22Rv1 (cell line): ENCODE measurements around the gene PSAT1.

Source experiments
- ZFX ChIP-seq: fragments of 450-650 bp; IDR thresholded peaks from 2 replicates; pipeline ENCODE4 v1.6.1; 2017; ENCODE audit warnings: antibody characterized with exemption, borderline replicate concordance
- TF ChIP-seq, protein P1 (sequence below): fragments of 450-650 bp; IDR thresholded peaks from 2 replicates; pipeline ENCODE4 v1.5.1; 2017; ENCODE audit warnings: mild to moderate bottlenecking

DNA sequence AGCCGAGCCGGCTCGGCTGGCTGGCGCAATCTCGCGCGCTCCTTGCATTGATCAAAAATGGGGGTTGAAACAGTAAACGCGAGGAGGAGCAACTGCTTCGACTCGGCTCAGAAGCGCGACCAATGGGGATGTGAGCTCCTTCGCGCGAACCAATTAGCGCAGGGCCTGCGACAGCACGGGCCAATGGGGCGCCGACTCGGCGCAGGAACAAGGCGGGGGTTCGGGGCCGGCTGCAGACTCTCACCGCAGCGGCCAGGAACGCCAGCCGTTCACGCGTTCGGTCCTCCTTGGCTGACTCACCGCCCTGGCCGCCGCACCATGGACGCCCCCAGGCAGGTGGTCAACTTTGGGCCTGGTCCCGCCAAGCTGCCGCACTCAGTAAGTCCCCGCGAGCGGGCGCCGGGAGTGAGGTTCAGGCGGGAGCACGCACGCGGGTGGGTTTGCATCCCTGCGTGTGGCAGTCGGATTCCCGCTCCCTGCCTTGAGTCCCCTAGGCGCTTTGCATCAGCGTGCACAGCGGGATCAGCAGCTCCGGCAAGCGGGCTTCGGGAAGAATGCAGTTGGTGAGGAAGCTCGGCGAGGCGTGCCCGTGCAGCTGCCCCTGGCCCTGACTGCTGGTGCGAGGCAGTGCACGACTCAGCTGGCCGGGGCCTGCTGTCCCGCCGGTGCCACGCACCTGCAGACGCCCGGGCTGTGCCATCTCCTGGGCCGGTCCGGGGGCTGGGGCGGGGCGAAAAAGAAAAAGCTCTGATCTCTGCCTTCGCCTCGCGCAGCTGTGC is at the start of gene PSAT1:
- TF ChIP-seq, protein P1, sequence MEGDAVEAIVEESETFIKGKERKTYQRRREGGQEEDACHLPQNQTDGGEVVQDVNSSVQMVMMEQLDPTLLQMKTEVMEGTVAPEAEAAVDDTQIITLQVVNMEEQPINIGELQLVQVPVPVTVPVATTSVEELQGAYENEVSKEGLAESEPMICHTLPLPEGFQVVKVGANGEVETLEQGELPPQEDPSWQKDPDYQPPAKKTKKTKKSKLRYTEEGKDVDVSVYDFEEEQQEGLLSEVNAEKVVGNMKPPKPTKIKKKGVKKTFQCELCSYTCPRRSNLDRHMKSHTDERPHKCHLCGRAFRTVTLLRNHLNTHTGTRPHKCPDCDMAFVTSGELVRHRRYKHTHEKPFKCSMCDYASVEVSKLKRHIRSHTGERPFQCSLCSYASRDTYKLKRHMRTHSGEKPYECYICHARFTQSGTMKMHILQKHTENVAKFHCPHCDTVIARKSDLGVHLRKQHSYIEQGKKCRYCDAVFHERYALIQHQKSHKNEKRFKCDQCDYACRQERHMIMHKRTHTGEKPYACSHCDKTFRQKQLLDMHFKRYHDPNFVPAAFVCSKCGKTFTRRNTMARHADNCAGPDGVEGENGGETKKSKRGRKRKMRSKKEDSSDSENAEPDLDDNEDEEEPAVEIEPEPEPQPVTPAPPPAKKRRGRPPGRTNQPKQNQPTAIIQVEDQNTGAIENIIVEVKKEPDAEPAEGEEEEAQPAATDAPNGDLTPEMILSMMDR: peak; percentile 22
- TF ChIP-seq ZFX: no peak
